Transverse colon (tissue), 4 donors: Measurements from ENCODE around the gene GPLD1. TPM values are rescaled to one million over a fixed set of nuclear protein-coding genes. Genes with fewer than 3 reads are reported as not detected.
"Not testable (repeated sequence)": the region's sequence is repeated elsewhere in the genome, so short reads cannot be mapped to it uniquely, and the experiment has no call there.

ENCODE experiments used
- DNase-seq: peaks from one replicate; pipeline ENCODE4 v3.0.0-alpha.2; 2019
- H3K27ac ChIP-seq, 4 donors: fragments of 200-600 bp; sonication (generic); 2 replicates each; pipeline ENCODE4 v1.5.1; 2016 to 2018; ENCODE audit warnings: inconsistent platforms in 4 of 4
- H3K27me3 ChIP-seq: fragments of 200-600 bp; sonication (generic); 2 replicates; pipeline ENCODE4 v1.5.1; 2017; ENCODE audit warnings: inconsistent platforms
- H3K36me3 ChIP-seq, 4 donors: fragments of 200-600 bp; sonication (generic); 2 replicates each; pipeline ENCODE4 v1.5.1; 2017 to 2019; ENCODE audit warnings: inconsistent platforms in 4 of 4
- H3K4me1 ChIP-seq, 4 donors: fragments of 200-600 bp; sonication (generic); 2 replicates each; pipeline ENCODE4 v1.5.1; 2017 to 2020; ENCODE audit warnings: inconsistent platforms in 4 of 4
- H3K4me3 ChIP-seq, 4 donors: fragments of 200-600 bp; sonication (generic); 1 replicate in 1 of 4; 2 replicates in 3 of 4; pipeline versions ENCODE4 v1.5.1 to v1.6.1; 2017 to 2019; ENCODE audit warnings: inconsistent platforms in 4 of 4
- H3K9me3 ChIP-seq, 2 donors: fragments of 200-600 bp; sonication (generic); 2 replicates each; pipeline ENCODE4 v1.5.1; 2017 to 2019; ENCODE audit warnings: inconsistent platforms in 2 of 2
- CTCF ChIP-seq, 5 experiments: fragments of 200-600 bp in 3 of 5; fragments of 450-650 bp in 2 of 5; sonication (generic) in 3 of 5; IDR thresholded peaks; 1 replicate in 2 of 5; 2 replicates in 3 of 5; pipeline ENCODE4 v1.5.1; 2016 to 2017; ENCODE audit warnings: antibody characterized with exemption in 5 of 5, inconsistent platforms in 3 of 5, mild to moderate bottlenecking in 2 of 5, moderate library complexity in 1 of 5
- EP300 ChIP-seq: sonication (generic); formaldehyde crosslinking; IDR thresholded peaks from one replicate; pipeline ENCODE4 v1.6.1; 2017; ENCODE audit warnings: antibody characterized with exemption, low read depth
- POLR2A ChIP-seq: fragments of 450-650 bp; IDR thresholded peaks from one replicate; pipeline ENCODE4 v1.6.1; 2016; ENCODE audit warnings: antibody characterized with exemption, mild to moderate bottlenecking, moderate library complexity
- POLR2AphosphoS5 ChIP-seq, 3 donors: sonication (generic); formaldehyde crosslinking; IDR thresholded peaks; one replicate each; pipeline ENCODE4 v1.6.1; 2016; ENCODE audit warnings: antibody characterized with exemption in 3 of 3
- WGBS, 2 donors: methylation state at CpG; one replicate each; pipeline ENCODE4 v1.1.5; 2018; ENCODE audit warnings: low coverage in 1 of 2; 5-methylcytosine and 5-hydroxymethylcytosine counted together
- in situ Hi-C, 4 donors: fragments of 200-750 bp; cut with MboI; loops; one replicate each; pipeline versions ENCODE4 v1.15.0 to v1.15.1; 2017; ENCODE audit warnings: low sequenced_read_pairs in 3 of 4, low pct_ligation_motif_present in 1 of 4, low pct_unique_long_range_greater_than_20kb in 1 of 4
- intact Hi-C: fragments of 100-400 bp; cut with DNase I; formaldehyde crosslinking; loops from one replicate; pipeline ENCODE4 v1.15.1; 2023; ENCODE audit warnings: low total_unique reads
- total RNA-seq, 4 donors: library from RNA; depleted of rRNA; stranded (reverse); fragments of >200 nt; gene quantifications; one replicate each; pipeline ENCODE4 v1.1.0, GENCODE V29; 2016

Gene GPLD1
- total RNA-seq, 4 donors from 2014 or later = 0.96 to 5.2 (median 1.4) TPM

- peaks cover 5% of the 10 kb centered on the region for H3K27me3 ChIP-seq
- no peaks in the 10 kb centered on the region for H3K36me3 ChIP-seq
- TF ChIP-seq POLR2AphosphoS5 (IDR thresholded peaks at IDR 0.05) (no peak), POLR2A (no peak), CTCF (IDR thresholded peaks at IDR 0.05) (no peak)
- intact Hi-C loops (no loop called here), in situ Hi-C loops (loop anchor here in 2 of 4 donors (10.0 kb wide), 1 partner anchor 107 kb away; no protein-coding TSS in a partner anchor)
- H3K4me3 ChIP-seq = no peak overlapping the region
- H3K4me1 ChIP-seq = no peaks in the 10 kb centered on the region
- no peak overlapping the region for H3K27ac ChIP-seq
- H3K9me3 ChIP-seq = no peaks in the 10 kb centered on the region
- 70 to 80% methylated on average over 1 to 2 of the region's 2 CpGs for WGBS, 2 donors
- DNase-seq = no peak
These were observed 97.5 kb downstream of the GPLD1 start for GRCh38 chr6:24391756-24392405.

GRCh38 chr6:24391208-24391607 lies 98.2 kb downstream of the GPLD1 start:
- no peaks in the 10 kb centered on the region for H3K27me3 ChIP-seq
- H3K4me3 ChIP-seq = no peak overlapping the region
- no peak overlapping the region for H3K27ac ChIP-seq
- 35 to 63% methylated on average over 2 of the region's 2 CpGs for WGBS, 2 donors
- no peaks in the 10 kb centered on the region for H3K36me3 ChIP-seq
- intact Hi-C loops = no loop called here
- no peaks in the 10 kb centered on the region for H3K9me3 ChIP-seq
- TF ChIP-seq POLR2AphosphoS5 (IDR thresholded peaks at IDR 0.05) = no peak
- TF ChIP-seq CTCF (IDR thresholded peaks at IDR 0.05) = no peak
- TF ChIP-seq EP300 = no peak
- TF ChIP-seq POLR2A = no peak
- in situ Hi-C loops = loop anchor here in 2 of 4 donors (10.0 kb wide), 1 partner anchor 106 kb away; no protein-coding TSS in a partner anchor
- no peak for DNase-seq
- no peaks in the 10 kb centered on the region for H3K4me1 ChIP-seq

- in situ Hi-C loops (loop anchor here in 1 of 4 donors (5.0 kb wide), 1 partner anchor 106 kb away; no protein-coding TSS in a partner anchor), intact Hi-C loops (no loop called here)
- TF ChIP-seq POLR2A (no peak), EP300 (no peak), POLR2AphosphoS5 (IDR thresholded peaks at IDR 0.05) (no peak), CTCF (IDR thresholded peaks at IDR 0.05) (no peak)
- Histone ChIP-seq H3K27ac (no peak overlapping the region), H3K4me1 (no peaks in the 10 kb centered on the region), H3K27me3 (no peaks in the 10 kb centered on the region), H3K36me3 (no peaks in the 10 kb centered on the region), H3K4me3 (no peak overlapping the region), H3K9me3 (no peaks in the 10 kb centered on the region)
- 87 to 100% methylated on average over 1 of the region's 1 CpG for WGBS, 2 donors
- DNase-seq = no peak
These were observed 101.6 kb downstream of the GPLD1 start for GRCh38 chr6:24387818-24388217.

- no peak for TF ChIP-seq POLR2A
- no peak for TF ChIP-seq EP300
- no peak for TF ChIP-seq CTCF (IDR thresholded peaks at IDR 0.05)
- TF ChIP-seq POLR2AphosphoS5 (IDR thresholded peaks at IDR 0.05) = no peak
- no peaks in the 10 kb centered on the region for H3K9me3 ChIP-seq
- H3K27ac ChIP-seq = no peak overlapping the region
- in situ Hi-C loops = loop anchor here in 1 of 4 donors (5.0 kb wide), 1 partner anchor 103 kb away; no protein-coding TSS in a partner anchor
- WGBS, 2 donors = 62 to 67% methylated on average over 4 to 8 of the region's 8 CpGs
- DNase-seq = no peak
- H3K4me3 ChIP-seq = no peak overlapping the region
- H3K27me3 ChIP-seq = no peaks in the 10 kb centered on the region
- no peaks in the 10 kb centered on the region for H3K4me1 ChIP-seq
- intact Hi-C loops = no loop called here
- H3K36me3 ChIP-seq = no peaks in the 10 kb centered on the region
These were observed 103.7 kb downstream of the GPLD1 start for GRCh38 chr6:24385536-24386269.

- 84 to 88% methylated on average over 5 of the region's 5 CpGs for WGBS, 2 donors
- DNase-seq, intact Hi-C loops, H3K27me3 ChIP-seq, H3K27ac ChIP-seq, H3K4me3 ChIP-seq, H3K36me3 ChIP-seq, H3K4me1 ChIP-seq, H3K9me3 ChIP-seq: not testable (repeated sequence)
- in situ Hi-C loops = loop anchor here in 1 of 4 donors (5.0 kb wide), 1 partner anchor 102 kb away; no protein-coding TSS in a partner anchor
These were observed 104.8 kb downstream of the GPLD1 start for GRCh38 chr6:24384369-24385130.

- H3K36me3 ChIP-seq = not testable (repeated sequence)
These were observed 106.4 kb downstream of the GPLD1 start for GRCh38 chr6:24382891-24383494.

More at GRCh38 chr6:24382891-24383494, 106.4 kb downstream of the GPLD1 start:
- H3K27me3 ChIP-seq, DNase-seq, H3K4me1 ChIP-seq, intact Hi-C loops, H3K4me3 ChIP-seq, H3K27ac ChIP-seq, in situ Hi-C loops, H3K9me3 ChIP-seq: not testable (repeated sequence)
- WGBS, 2 donors = 81 to 91% methylated on average over 5 to 9 of the region's 9 CpGs
